Neural cell (in vitro differentiated cells): ENCODE data around the gene GFI1. TPM values are rescaled to one million over a fixed set of nuclear protein-coding genes. Genes with fewer than 3 reads are reported as not detected.

Experiments used
- H2AFZ ChIP-seq: fragments of 200-600, 300-800 bp; sonication (generic), shearing (Covaris generic); 2 replicates; pipeline ENCODE4 v1.6.0; 2014; ENCODE audit warnings: low read depth, mild to moderate bottlenecking, antibody characterized with exemption, low read length, moderate library complexity
- H3F3A ChIP-seq: fragments of 200-600 bp; shearing (Covaris generic); 2 replicates; pipeline ENCODE4 v1.6.1; 2016; ENCODE audit warnings: mild to moderate bottlenecking, moderate library complexity, mixed read lengths, antibody characterized with exemption, low read length; ENCODE audit not compliant: insufficient read depth, poor library complexity, severe bottlenecking
- H3K27ac ChIP-seq: fragments of 200-600, 300-800 bp; sonication (generic), shearing (Covaris generic); 2 replicates; pipeline ENCODE4 v1.5.1; 2014; ENCODE audit warnings: mild to moderate bottlenecking, low read length, moderate library complexity
- H3K27me3 ChIP-seq: fragments of 300-800, 200-600 bp; sonication (generic), shearing (Covaris generic); 2 replicates; pipeline ENCODE4 v1.6.0; 2014; ENCODE audit warnings: mild to moderate bottlenecking, low read depth, low read length, moderate library complexity; ENCODE audit not compliant: insufficient read depth
- H3K36me3 ChIP-seq: fragments of 300-800, 200-600 bp; sonication (generic), shearing (Covaris generic); 2 replicates; pipeline ENCODE4 v1.5.1; 2014; ENCODE audit warnings: mild to moderate bottlenecking, antibody characterized with exemption, low read length, moderate library complexity; ENCODE audit not compliant: insufficient read depth
- H3K4me2 ChIP-seq: fragments of 300-800, 200-600 bp; sonication (generic), shearing (Covaris generic); 2 replicates; pipeline ENCODE4 v1.6.0; 2014; ENCODE audit warnings: mild to moderate bottlenecking, low read length
- H3K4me3 ChIP-seq: fragments of 300-800, 200-600 bp; sonication (generic), shearing (Covaris generic); 2 replicates; pipeline ENCODE4 v1.5.1; 2014; ENCODE audit warnings: mild to moderate bottlenecking, low read length, moderate library complexity
- H3K79me2 ChIP-seq: fragments of 200-600 bp; shearing (Covaris generic); replicated peaks from 2 replicates; pipeline ENCODE4 v1.6.0; 2014; ENCODE audit warnings: mild to moderate bottlenecking, low read length, moderate library complexity; ENCODE audit not compliant: insufficient read depth
- H3K9ac ChIP-seq: fragments of 300-800, 200-600 bp; sonication (generic), shearing (Covaris generic); 2 replicates; pipeline ENCODE4 v1.6.1; 2016; ENCODE audit warnings: mild to moderate bottlenecking, low read length, mixed read lengths
- H3K9me2 ChIP-seq: fragments of 200-600 bp; shearing (Covaris generic); 2 replicates; pipeline ENCODE4 v1.6.1; 2016; ENCODE audit warnings: mild to moderate bottlenecking, low read length, mixed read lengths; ENCODE audit not compliant: insufficient read depth
- H3K9me3 ChIP-seq: fragments of 200-600, 300-800 bp; sonication (generic), shearing (Covaris generic); 2 replicates; pipeline ENCODE4 v1.6.1; 2016; ENCODE audit warnings: mild to moderate bottlenecking, mixed run types, low read length, moderate library complexity, mixed read lengths
- H4K20me1 ChIP-seq: fragments of 200-600 bp; shearing (Covaris generic); 2 replicates; pipeline ENCODE4 v1.6.1; 2016; ENCODE audit warnings: mild to moderate bottlenecking, mixed run types; ENCODE audit not compliant: insufficient read depth
- EP300 ChIP-seq: fragments of 450-650 bp; conservative IDR thresholded peaks from 2 replicates; pipeline ENCODE4 v1.6.1; 2014; ENCODE audit warnings: antibody characterized with exemption, mild to moderate bottlenecking, moderate library complexity; ENCODE audit not compliant: poor library complexity, severe bottlenecking
- EZH2 ChIP-seq: fragments of 200-600, 300-800 bp; shearing (Covaris generic), sonication (generic); IDR thresholded peaks from 2 replicates; pipeline ENCODE4 v1.6.1; 2014; ENCODE audit warnings: antibody characterized with exemption, low read length, borderline replicate concordance, mild to moderate bottlenecking; ENCODE audit not compliant: insufficient read depth, poor library complexity, severe bottlenecking
- MXI1 ChIP-seq: fragments of 450-650 bp; conservative IDR thresholded peaks from 2 replicates; pipeline ENCODE4 v1.6.1; 2014; ENCODE audit warnings: antibody characterized with exemption, mild to moderate bottlenecking; ENCODE audit not compliant: poor library complexity, severe bottlenecking
- POLR2AphosphoS5 ChIP-seq: IDR thresholded peaks from 2 replicates; pipeline ENCODE4 v1.6.1; 2012
- RAD21 ChIP-seq: fragments of 450-650 bp; conservative IDR thresholded peaks from 2 replicates; pipeline ENCODE4 v1.6.1; 2014; ENCODE audit warnings: antibody characterized with exemption, mild to moderate bottlenecking, moderate library complexity
- SMC3 ChIP-seq: fragments of 450-650 bp; conservative IDR thresholded peaks from 2 replicates; pipeline ENCODE4 v1.6.1; 2014; ENCODE audit warnings: antibody characterized with exemption, mild to moderate bottlenecking, moderate library complexity; ENCODE audit not compliant: poor library complexity
- TAF1 ChIP-seq: IDR thresholded peaks from 2 replicates; pipeline ENCODE4 v1.6.1; 2012; ENCODE audit warnings: low read depth
- polyA plus RNA-seq: library from polyadenylated mRNA; depleted of rRNA; stranded (reverse); fragments of >200 nt; gene quantifications from 2 replicates; pipeline ENCODE4 v1.2.3, GENCODE V29; 2014
- TF ChIP-seq, protein P1 (sequence below): fragments of 450-650 bp; IDR thresholded peaks from 2 replicates; pipeline ENCODE4 v1.5.1; 2014; ENCODE audit warnings: antibody characterized with exemption, mild to moderate bottlenecking, moderate library complexity; ENCODE audit not compliant: poor library complexity, severe bottlenecking
- TF ChIP-seq, protein P2 (sequence below): IDR thresholded peaks from 2 replicates; pipeline ENCODE4 v1.6.1; 2012; ENCODE audit warnings: borderline replicate concordance

The GFI1 gene
- polyA plus RNA-seq, 1 donor from 2014 or later: not detected

DNA sequence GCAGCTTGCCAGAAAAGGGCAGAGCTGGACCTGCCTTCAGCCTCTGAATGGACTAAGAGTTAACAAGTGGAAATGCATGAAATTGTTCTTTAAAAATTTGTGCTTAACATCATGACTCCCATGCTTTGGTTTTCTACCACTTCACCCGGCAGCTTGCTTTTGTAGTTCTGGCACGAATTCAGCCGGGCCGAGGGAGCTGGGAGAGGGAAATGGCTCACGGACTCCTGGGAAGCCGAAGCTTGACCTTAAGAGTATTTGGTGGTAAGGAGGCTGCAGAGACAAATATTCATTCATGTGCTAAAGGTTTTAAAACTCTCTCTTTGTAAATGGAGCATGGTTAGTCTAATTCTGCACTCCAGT is 17.2 kb upstream of the GFI1 start:
- no peak for TF ChIP-seq RAD21
- no peak overlapping the region for H3K9ac ChIP-seq
- H3K27ac ChIP-seq: no peak overlapping the region
- H3K27me3 ChIP-seq: no peaks in the 10 kb centered on the region
- H3K9me2 ChIP-seq: no peaks in the 10 kb centered on the region
- no peak overlapping the region for H3K4me2 ChIP-seq
- H3K4me3 ChIP-seq: no peak overlapping the region
- H3K79me2 ChIP-seq: no peaks in the 10 kb centered on the region
- no peaks in the 10 kb centered on the region for H3K9me3 ChIP-seq
- no peaks in the 10 kb centered on the region for H3K36me3 ChIP-seq
- no peaks in the 10 kb centered on the region for H4K20me1 ChIP-seq
- H3F3A ChIP-seq: no peaks in the 10 kb centered on the region
- H2AFZ ChIP-seq: no peak overlapping the region

DNA sequence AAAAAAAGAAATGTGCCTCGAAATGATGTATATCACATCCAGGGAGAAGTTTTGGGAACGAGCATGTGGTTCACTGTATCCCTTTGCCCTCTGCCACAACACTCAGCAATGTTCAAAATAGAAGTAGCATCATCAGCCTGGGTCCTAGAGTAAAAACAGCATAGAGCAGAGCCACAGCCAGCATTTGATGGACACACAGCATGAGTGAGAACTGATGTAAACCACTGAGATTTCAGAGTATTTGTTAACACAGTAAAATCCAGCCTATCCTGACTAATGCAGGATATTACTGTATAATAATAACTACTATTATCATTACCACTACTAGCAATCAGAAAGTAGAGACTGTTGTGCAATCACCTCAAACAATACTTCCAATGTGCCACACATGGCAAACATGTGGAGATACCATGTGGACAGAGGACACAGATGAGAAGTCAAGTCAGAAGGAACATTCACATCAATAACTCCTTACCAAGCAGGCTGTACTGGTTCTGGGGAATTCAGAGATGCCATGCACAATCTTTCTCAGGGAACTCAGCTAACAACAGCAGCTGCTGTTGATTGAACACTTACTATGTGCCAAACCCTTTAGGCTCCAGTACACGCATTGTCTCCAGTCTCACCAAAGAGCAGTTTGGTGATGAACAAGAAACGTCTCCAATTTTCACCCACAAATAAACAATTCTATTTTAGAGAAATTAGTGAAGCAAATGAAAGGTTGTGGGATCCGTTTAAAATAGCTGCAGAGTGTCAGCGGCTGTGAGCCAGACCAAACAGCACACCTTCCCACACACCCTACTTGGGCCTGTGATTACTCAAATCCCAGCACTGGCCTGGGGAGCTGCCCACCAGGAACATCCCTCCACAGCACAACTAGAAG is 16.6 kb upstream of the GFI1 start:
- Histone ChIP-seq H2AFZ (no peak overlapping the region), H3K36me3 (no peaks in the 10 kb centered on the region), H3K4me2 (no peak overlapping the region), H3K9ac (no peak overlapping the region), H3K9me3 (no peaks in the 10 kb centered on the region), H4K20me1 (no peaks in the 10 kb centered on the region), H3K9me2 (no peaks in the 10 kb centered on the region), H3F3A (no peaks in the 10 kb centered on the region), H3K79me2 (no peaks in the 10 kb centered on the region), H3K4me3 (no peak overlapping the region), H3K27ac (no peak overlapping the region), H3K27me3 (no peaks in the 10 kb centered on the region)
- no peak for TF ChIP-seq SMC3
- TF ChIP-seq TAF1: no peak
- TF ChIP-seq, protein P1, sequence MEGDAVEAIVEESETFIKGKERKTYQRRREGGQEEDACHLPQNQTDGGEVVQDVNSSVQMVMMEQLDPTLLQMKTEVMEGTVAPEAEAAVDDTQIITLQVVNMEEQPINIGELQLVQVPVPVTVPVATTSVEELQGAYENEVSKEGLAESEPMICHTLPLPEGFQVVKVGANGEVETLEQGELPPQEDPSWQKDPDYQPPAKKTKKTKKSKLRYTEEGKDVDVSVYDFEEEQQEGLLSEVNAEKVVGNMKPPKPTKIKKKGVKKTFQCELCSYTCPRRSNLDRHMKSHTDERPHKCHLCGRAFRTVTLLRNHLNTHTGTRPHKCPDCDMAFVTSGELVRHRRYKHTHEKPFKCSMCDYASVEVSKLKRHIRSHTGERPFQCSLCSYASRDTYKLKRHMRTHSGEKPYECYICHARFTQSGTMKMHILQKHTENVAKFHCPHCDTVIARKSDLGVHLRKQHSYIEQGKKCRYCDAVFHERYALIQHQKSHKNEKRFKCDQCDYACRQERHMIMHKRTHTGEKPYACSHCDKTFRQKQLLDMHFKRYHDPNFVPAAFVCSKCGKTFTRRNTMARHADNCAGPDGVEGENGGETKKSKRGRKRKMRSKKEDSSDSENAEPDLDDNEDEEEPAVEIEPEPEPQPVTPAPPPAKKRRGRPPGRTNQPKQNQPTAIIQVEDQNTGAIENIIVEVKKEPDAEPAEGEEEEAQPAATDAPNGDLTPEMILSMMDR: no peak
- TF ChIP-seq, protein P2, sequence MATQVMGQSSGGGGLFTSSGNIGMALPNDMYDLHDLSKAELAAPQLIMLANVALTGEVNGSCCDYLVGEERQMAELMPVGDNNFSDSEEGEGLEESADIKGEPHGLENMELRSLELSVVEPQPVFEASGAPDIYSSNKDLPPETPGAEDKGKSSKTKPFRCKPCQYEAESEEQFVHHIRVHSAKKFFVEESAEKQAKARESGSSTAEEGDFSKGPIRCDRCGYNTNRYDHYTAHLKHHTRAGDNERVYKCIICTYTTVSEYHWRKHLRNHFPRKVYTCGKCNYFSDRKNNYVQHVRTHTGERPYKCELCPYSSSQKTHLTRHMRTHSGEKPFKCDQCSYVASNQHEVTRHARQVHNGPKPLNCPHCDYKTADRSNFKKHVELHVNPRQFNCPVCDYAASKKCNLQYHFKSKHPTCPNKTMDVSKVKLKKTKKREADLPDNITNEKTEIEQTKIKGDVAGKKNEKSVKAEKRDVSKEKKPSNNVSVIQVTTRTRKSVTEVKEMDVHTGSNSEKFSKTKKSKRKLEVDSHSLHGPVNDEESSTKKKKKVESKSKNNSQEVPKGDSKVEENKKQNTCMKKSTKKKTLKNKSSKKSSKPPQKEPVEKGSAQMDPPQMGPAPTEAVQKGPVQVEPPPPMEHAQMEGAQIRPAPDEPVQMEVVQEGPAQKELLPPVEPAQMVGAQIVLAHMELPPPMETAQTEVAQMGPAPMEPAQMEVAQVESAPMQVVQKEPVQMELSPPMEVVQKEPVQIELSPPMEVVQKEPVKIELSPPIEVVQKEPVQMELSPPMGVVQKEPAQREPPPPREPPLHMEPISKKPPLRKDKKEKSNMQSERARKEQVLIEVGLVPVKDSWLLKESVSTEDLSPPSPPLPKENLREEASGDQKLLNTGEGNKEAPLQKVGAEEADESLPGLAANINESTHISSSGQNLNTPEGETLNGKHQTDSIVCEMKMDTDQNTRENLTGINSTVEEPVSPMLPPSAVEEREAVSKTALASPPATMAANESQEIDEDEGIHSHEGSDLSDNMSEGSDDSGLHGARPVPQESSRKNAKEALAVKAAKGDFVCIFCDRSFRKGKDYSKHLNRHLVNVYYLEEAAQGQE: no peak
- TF ChIP-seq EZH2: no peak
- TF ChIP-seq RAD21: no peak
- TF ChIP-seq MXI1: no peak
- no peak for TF ChIP-seq POLR2AphosphoS5
- TF ChIP-seq EP300: no peak
